ENCODE results near the gene F5.

F5 gene

DNA sequence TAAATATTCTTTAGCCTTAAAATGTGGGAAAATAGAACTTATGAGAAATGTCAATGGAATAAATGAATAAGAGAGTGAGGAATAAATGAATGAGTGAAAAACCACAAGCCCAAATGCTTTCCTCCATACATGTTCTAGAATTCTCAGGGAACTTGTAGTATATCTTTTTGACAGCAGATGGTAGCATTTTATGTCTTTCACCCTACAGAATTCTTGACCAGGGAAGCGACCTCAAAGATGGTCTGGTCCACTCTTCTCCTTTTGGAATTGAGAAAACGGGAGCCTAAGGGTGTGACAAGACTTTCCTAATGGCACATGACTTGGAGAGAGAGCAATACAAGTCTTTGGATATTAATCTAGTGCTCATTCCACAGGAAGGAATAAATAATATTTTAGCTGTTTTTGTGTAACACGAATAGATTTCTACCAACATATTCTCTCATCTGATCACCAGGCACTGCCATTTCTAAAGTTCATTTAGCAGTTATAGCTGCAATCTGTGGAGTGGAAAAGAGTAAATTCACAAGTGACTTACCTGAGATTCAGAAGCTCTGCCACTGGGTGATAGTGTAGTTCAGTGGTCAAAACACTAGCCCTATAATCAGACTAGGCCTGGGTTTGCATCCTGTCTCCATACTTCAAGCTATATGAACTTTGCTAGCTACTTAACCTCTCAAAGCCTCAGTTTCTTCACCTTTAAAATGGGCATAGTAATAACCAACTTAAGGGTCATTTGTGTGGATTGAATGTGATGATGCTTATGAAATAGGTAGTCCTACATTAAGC, 15.0 kb upstream of the F5 start:
- peaks cover 46% of the 10 kb centered on the region for H3K4me1 Mint-ChIP-seq
- no peak for ATAC-seq

GRCh38 chr1:169595764-169596711, 9.8 kb upstream of the F5 start:
- Mint-ChIP-seq H3K27ac (no peak overlapping the region), H3K36me3 (no peaks in the 10 kb centered on the region), H3K9me3 (no peaks in the 10 kb centered on the region), H3K4me3 (no peak overlapping the region), H3K4me1 (peaks cover 32% of the 10 kb centered on the region), H3K27me3 (no peaks in the 10 kb centered on the region)
- ATAC-seq: no peak

More for the DNA sequence above, 15.0 kb upstream of the F5 start:
- H3K27ac Mint-ChIP-seq: peak overlapping the region; percentile 64
- no peaks in the 10 kb centered on the region for H3K9me3 Mint-ChIP-seq
- no peak overlapping the region for H3K4me3 Mint-ChIP-seq
- H3K27me3 Mint-ChIP-seq: no peaks in the 10 kb centered on the region
- no peaks in the 10 kb centered on the region for H3K36me3 Mint-ChIP-seq

GRCh38 chr1:169594391-169594790, 8.1 kb upstream of the F5 start:
- ATAC-seq: peak; percentile 88
- Mint-ChIP-seq H3K9me3 (no peaks in the 10 kb centered on the region), H3K4me1 (peaks cover 27% of the 10 kb centered on the region), H3K4me3 (no peak overlapping the region), H3K36me3 (no peaks in the 10 kb centered on the region), H3K27me3 (no peaks in the 10 kb centered on the region), H3K27ac (peak overlapping the region; percentile 13)

DNA sequence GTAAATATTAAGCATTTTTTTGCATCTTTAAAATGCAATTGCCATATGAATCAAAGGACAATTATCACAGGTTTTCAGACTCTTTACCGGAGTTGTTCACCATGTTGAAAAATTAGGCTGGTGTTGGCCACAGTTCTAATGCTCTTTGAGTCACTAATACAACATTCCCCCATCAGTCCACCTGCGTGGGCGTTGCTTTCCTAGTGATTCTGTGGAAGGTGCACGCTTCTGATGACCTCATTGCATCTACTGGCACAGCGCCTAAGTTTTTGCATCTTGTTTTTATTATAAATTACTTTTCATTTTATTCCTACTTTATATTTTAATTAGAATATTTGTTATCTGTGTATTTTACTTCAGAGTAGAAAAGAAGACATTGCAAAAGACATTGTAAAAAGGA, 4.7 kb upstream of the F5 start:
- Mint-ChIP-seq H3K36me3 (no peaks in the 10 kb centered on the region), H3K4me1 (peaks cover 39% of the 10 kb centered on the region), H3K9me3 (no peaks in the 10 kb centered on the region), H3K27ac (no peak overlapping the region), H3K27me3 (peaks cover 8% of the 10 kb centered on the region), H3K4me3 (no peak overlapping the region)
- no peak for ATAC-seq

- no peak overlapping the region for H3K4me3 Mint-ChIP-seq
- H3K27me3 Mint-ChIP-seq: peaks cover 15% of the 10 kb centered on the region
- H3K9me3 Mint-ChIP-seq: no peaks in the 10 kb centered on the region
- no peak for ATAC-seq
- peaks cover 30% of the 10 kb centered on the region for H3K4me1 Mint-ChIP-seq
- H3K27ac Mint-ChIP-seq: no peak overlapping the region
- no peaks in the 10 kb centered on the region for H3K36me3 Mint-ChIP-seq
Measured at GRCh38 chr1:169588785-169589485, 2.7 kb upstream of the F5 start.

- H3K4me1 Mint-ChIP-seq: peaks cover 24% of the 10 kb centered on the region
- H3K27me3 Mint-ChIP-seq: peaks cover 15% of the 10 kb centered on the region
- H3K36me3 Mint-ChIP-seq: no peaks in the 10 kb centered on the region
- H3K27ac Mint-ChIP-seq: no peak overlapping the region
- H3K4me3 Mint-ChIP-seq: no peak overlapping the region
- ATAC-seq: no peak
- no peaks in the 10 kb centered on the region for H3K9me3 Mint-ChIP-seq
Measured at GRCh38 chr1:169588112-169588511, 1.8 kb upstream of the F5 start.

GRCh38 chr1:169586067-169586394, 250 bp downstream of the F5 start:
- Mint-ChIP-seq H3K27me3 (peaks cover 15% of the 10 kb centered on the region), H3K36me3 (no peaks in the 10 kb centered on the region), H3K9me3 (no peaks in the 10 kb centered on the region), H3K4me3 (peak overlapping the region; percentile 67), H3K4me1 (peaks cover 19% of the 10 kb centered on the region), H3K27ac (no peak overlapping the region)
- peak; percentile 47 for ATAC-seq

GRCh38 chr1:169585181-169585580, 1.1 kb downstream of the F5 start:
- no peak for ATAC-seq
- Mint-ChIP-seq H3K27ac (no peak overlapping the region), H3K27me3 (peaks cover 15% of the 10 kb centered on the region), H3K4me3 (no peak overlapping the region), H3K4me1 (peaks cover 19% of the 10 kb centered on the region), H3K9me3 (no peaks in the 10 kb centered on the region), H3K36me3 (no peaks in the 10 kb centered on the region)

DNA sequence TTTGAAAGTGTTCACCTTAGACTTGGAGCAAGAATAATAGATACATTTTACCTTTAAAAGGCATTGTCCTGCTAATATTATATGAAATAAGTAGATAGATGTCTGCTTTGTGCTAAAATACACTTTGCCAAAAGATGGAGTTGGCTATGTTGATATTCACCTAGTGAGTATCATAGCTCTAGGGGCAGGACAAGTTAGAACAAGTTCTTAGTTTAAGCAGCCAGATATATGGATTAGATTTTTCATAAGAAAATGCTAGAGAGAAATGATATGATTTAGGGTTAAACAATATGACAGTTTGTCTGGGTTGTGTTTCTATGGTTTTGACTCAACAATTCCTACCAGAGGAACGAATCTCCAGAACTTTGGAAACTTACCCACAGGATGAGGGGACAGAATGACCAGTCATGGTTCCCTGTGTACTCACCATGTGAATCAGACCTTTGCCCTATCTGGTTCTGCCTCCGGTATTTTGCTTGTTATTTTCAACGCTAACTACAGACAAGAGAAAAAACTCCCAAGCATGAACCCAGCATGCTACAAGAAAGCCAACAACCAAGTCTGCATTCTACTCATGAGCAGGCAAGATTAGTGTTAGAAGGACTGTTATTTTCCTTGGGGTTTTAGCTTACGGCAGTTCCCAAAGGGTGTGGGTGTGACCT, 1.7 kb downstream of the F5 start:
- no peaks in the 10 kb centered on the region for H3K36me3 Mint-ChIP-seq
- no peak overlapping the region for H3K4me3 Mint-ChIP-seq
- H3K4me1 Mint-ChIP-seq: peaks cover 19% of the 10 kb centered on the region

DNA sequence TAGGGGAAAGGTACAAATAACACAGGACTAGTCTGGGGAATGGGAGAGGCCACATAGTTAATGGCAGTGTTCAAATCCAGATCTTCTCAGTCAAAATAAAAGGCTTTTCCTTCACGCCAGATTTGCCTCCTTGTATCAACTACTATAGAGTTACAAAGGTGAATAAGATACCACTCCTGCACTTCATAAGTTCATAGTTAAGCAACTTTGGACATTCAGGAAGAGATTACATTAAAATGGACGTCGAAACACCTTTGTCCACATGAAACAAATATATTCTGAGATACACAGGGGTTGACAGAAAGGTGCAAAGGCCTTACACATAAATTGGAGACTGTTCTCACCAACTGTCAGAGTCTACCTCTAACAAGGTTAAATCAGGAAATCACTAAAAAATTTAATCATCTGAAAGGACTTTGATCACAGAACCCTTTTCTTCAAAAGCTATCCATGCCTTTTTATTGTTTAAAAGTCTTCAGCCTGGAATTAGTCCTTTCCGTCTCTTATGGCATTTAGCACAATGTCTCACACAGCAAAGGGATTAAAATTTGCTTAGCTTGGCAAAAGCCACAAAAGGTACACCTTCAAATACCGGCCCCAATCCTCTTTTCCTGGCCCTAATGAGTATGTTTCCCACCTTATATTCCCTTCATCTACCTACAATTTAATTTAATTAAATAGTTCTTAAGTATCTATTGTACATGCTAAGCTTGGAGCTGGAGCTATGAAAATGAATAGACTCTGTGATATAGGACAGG, 8.1 kb downstream of the F5 start:
- Mint-ChIP-seq H3K4me3 (no peak overlapping the region), H3K4me1 (no peaks in the 10 kb centered on the region), H3K27me3 (peaks cover 11% of the 10 kb centered on the region), H3K9me3 (no peaks in the 10 kb centered on the region), H3K36me3 (no peaks in the 10 kb centered on the region), H3K27ac (no peak overlapping the region)
- ATAC-seq: no peak

More for the DNA sequence above, 1.7 kb downstream of the F5 start:
- H3K9me3 Mint-ChIP-seq: no peaks in the 10 kb centered on the region
- no peak for ATAC-seq
- H3K27me3 Mint-ChIP-seq: peaks cover 15% of the 10 kb centered on the region
- no peak overlapping the region for H3K27ac Mint-ChIP-seq

GRCh38 chr1:169576935-169577331, 9.3 kb downstream of the F5 start:
- Mint-ChIP-seq H3K4me3 (no peak overlapping the region), H3K27me3 (peaks cover 11% of the 10 kb centered on the region), H3K4me1 (no peaks in the 10 kb centered on the region), H3K36me3 (no peaks in the 10 kb centered on the region), H3K27ac (no peak overlapping the region), H3K9me3 (no peaks in the 10 kb centered on the region)
- ATAC-seq: no peak

- no peaks in the 10 kb centered on the region for H3K36me3 Mint-ChIP-seq
- no peak overlapping the region for H3K4me3 Mint-ChIP-seq
- no peaks in the 10 kb centered on the region for H3K9me3 Mint-ChIP-seq
- no peak for ATAC-seq
- H3K4me1 Mint-ChIP-seq: no peaks in the 10 kb centered on the region
- H3K27me3 Mint-ChIP-seq: peaks cover 11% of the 10 kb centered on the region
- H3K27ac Mint-ChIP-seq: no peak overlapping the region
Measured at GRCh38 chr1:169576241-169576934, 9.9 kb downstream of the F5 start.

- ATAC-seq: no peak
- H3K27me3 Mint-ChIP-seq: peaks cover 11% of the 10 kb centered on the region
- H3K36me3 Mint-ChIP-seq: no peaks in the 10 kb centered on the region
- H3K4me1 Mint-ChIP-seq: no peaks in the 10 kb centered on the region
- H3K4me3 Mint-ChIP-seq: no peak overlapping the region
- no peak overlapping the region for H3K27ac Mint-ChIP-seq
- no peaks in the 10 kb centered on the region for H3K9me3 Mint-ChIP-seq
Measured at GRCh38 chr1:169574336-169574735, 11.9 kb downstream of the F5 start.

GRCh38 chr1:169572187-169572586, 14.1 kb downstream of the F5 start:
- H3K4me1 Mint-ChIP-seq: no peaks in the 10 kb centered on the region
- no peaks in the 10 kb centered on the region for H3K9me3 Mint-ChIP-seq
- no peak for ATAC-seq
- H3K27ac Mint-ChIP-seq: no peak overlapping the region
- H3K36me3 Mint-ChIP-seq: no peaks in the 10 kb centered on the region
- peaks cover 11% of the 10 kb centered on the region for H3K27me3 Mint-ChIP-seq
- no peak overlapping the region for H3K4me3 Mint-ChIP-seq
